HCT116 (cell line): ENCODE data around the gene SAMD13. TPM values are rescaled to one million over a fixed set of nuclear protein-coding genes. Genes with fewer than 3 reads are reported as not detected.

Experiments used
- ATAC-seq: fragments of 200-7000 bp; cut with Tn5 transposase; 2 replicates; pipeline ENCODE4 v1.9.1; 2020; ENCODE audit warnings: mild to moderate bottlenecking, moderate library complexity
- BruUV-seq: library from RNA; stranded (reverse); fragments of 400-500 nt; replicated peaks from 2 replicates; lab custom pipeline; 2021; lab: Mats Ljungman, UMichigan
- CTCF ChIA-PET: fragments of 300-600 bp; sonication (Branson Sonifier 250); formaldehyde crosslinking; loops from one replicate; lab custom pipeline; 2021; ENCODE audit warnings: antibody characterized with exemption; lab: Charles Lee
- POLR2A ChIA-PET: fragments of 300-600, 350-600 bp; sonication (Branson Sonifier 250); formaldehyde crosslinking; loops from one replicate; lab custom pipeline; 2021; ENCODE audit warnings: antibody characterized with exemption; lab: Charles Lee
- RAD21 ChIA-PET, 2 experiments: fragments of 300-600 bp; sonication (Branson Sonifier 250); formaldehyde crosslinking; loops; one replicate each; lab custom pipeline; 2023; ENCODE audit warnings: low total read pairs in 2 of 2; ENCODE audit not compliant: uncharacterized antibody in 2 of 2, unreplicated experiment in 2 of 2, low non-redundant PET in 1 of 2; lab: Charles Lee
- DNase-seq: peaks from one replicate; pipeline ENCODE4 v3.0.0-alpha.2; 2010; ENCODE audit warnings: low read depth, low spot score
- H2AFZ ChIP-seq: fragments of 200-600 bp; shearing (Covaris generic), sonication (generic); 2 replicates; pipeline ENCODE4 v1.6.1; 2017; ENCODE audit warnings: low read depth, mixed run types, mixed read lengths, antibody characterized with exemption, low read length; ENCODE audit not compliant: poor library complexity, severe bottlenecking
- H3K27ac ChIP-seq: 2 replicates; pipeline ENCODE4 v1.5.1; 2012; ENCODE audit warnings: low read depth, low read length
- H3K27me3 ChIP-seq: fragments of 200-600 bp; sonication (generic); 2 replicates; pipeline ENCODE4 v1.6.1; 2016; ENCODE audit warnings: mixed run types, low read length, mixed read lengths; ENCODE audit not compliant: insufficient read depth
- H3K36me3 ChIP-seq, 2 experiments: fragments of 200-500 bp in 1 of 2; fragments of 200-600 bp in 1 of 2; sonication (Bioruptor generic) in 1 of 2; sonication (generic) in 1 of 2; 2 replicates each; pipeline versions ENCODE4 v1.5.1 to v1.6.1; 2014 to 2016; ENCODE audit warnings: low read length in 2 of 2, inconsistent platforms in 1 of 2, mixed read lengths in 1 of 2, mixed run types in 1 of 2; ENCODE audit not compliant: insufficient read depth in 2 of 2, control insufficient read depth in 1 of 2
- H3K4me1 ChIP-seq, 2 experiments: fragments of 200-600 bp in 1 of 2; sonication (generic) in 1 of 2; 2 replicates each; pipeline versions ENCODE4 v1.5.1 to v1.6.1; 2012 to 2017; ENCODE audit warnings: low read length in 2 of 2, inconsistent platforms in 1 of 2, mild to moderate bottlenecking in 1 of 2, mixed read lengths in 1 of 2, mixed run types in 1 of 2, moderate library complexity in 1 of 2; ENCODE audit not compliant: insufficient read depth in 2 of 2, control insufficient read depth in 1 of 2
- H3K4me2 ChIP-seq: fragments of 200-600 bp; sonication (generic); 2 replicates; pipeline ENCODE4 v1.6.1; 2017; ENCODE audit warnings: mixed run types, low read length, mixed read lengths
- H3K4me3 ChIP-seq, 2 experiments: fragments of 200-600 bp in 1 of 2; sonication (generic) in 1 of 2; replicated peaks in 1 of 2; 2 replicates each; pipeline ENCODE4 v1.5.1; 2011 to 2016; ENCODE audit warnings: low read length in 2 of 2, control low read depth in 1 of 2, low read depth in 1 of 2, mild to moderate bottlenecking in 1 of 2, mixed read lengths in 1 of 2, mixed run types in 1 of 2
- H3K79me2 ChIP-seq: fragments of 200-600 bp; sonication (generic); 2 replicates; pipeline ENCODE4 v1.6.1; 2017; ENCODE audit warnings: mild to moderate bottlenecking, mixed run types, low read length, moderate library complexity, mixed read lengths; ENCODE audit not compliant: insufficient read depth
- H3K9ac ChIP-seq: fragments of 200-600 bp; sonication (generic); 2 replicates; pipeline ENCODE4 v1.6.1; 2016; ENCODE audit warnings: low read length, mixed read lengths
- H3K9me2 ChIP-seq: fragments of 200-600 bp; sonication (generic), shearing (Covaris generic); 2 replicates; pipeline ENCODE4 v1.6.1; 2017; ENCODE audit warnings: mixed run types, mild to moderate bottlenecking, moderate library complexity; ENCODE audit not compliant: insufficient read depth
- H3K9me3 ChIP-seq, 2 experiments: fragments of 200-500 bp in 1 of 2; fragments of 200-600 bp in 1 of 2; sonication (Bioruptor generic) in 1 of 2; sonication (generic) in 1 of 2; 2 replicates each; pipeline ENCODE4 v1.6.1; 2014 to 2017; ENCODE audit warnings: low read length in 2 of 2, mixed read lengths in 2 of 2, inconsistent platforms in 1 of 2, low read depth in 1 of 2, mild to moderate bottlenecking in 1 of 2, mixed run types in 1 of 2, moderate library complexity in 1 of 2; ENCODE audit not compliant: control insufficient read depth in 1 of 2, insufficient read depth in 1 of 2
- H4K20me1 ChIP-seq: fragments of 200-600 bp; sonication (generic), shearing (Covaris generic); 2 replicates; pipeline ENCODE4 v1.6.1; 2017; ENCODE audit warnings: mixed run types, mild to moderate bottlenecking, moderate library complexity; ENCODE audit not compliant: insufficient read depth
- CBX3 ChIP-seq: IDR thresholded peaks from 2 replicates; pipeline ENCODE4 v1.6.1; 2012; ENCODE audit warnings: low read depth
- CEBPB ChIP-seq: IDR thresholded peaks from 2 replicates; pipeline ENCODE4 v1.6.1; 2012; ENCODE audit warnings: low read depth
- EGR1 ChIP-seq: IDR thresholded peaks from 2 replicates; pipeline ENCODE4 v1.6.1; 2012; ENCODE audit warnings: low read depth
- ELF1 ChIP-seq: IDR thresholded peaks from 2 replicates; pipeline ENCODE4 v1.6.1; 2012; ENCODE audit warnings: low read depth, borderline replicate concordance
- EZH2 ChIP-seq: fragments of 200-600 bp; sonication (generic); IDR thresholded peaks from 2 replicates; pipeline ENCODE4 v1.6.1; 2017; ENCODE audit warnings: antibody characterized with exemption, mixed run types
- FOSL1 ChIP-seq: IDR thresholded peaks from 2 replicates; pipeline ENCODE4 v1.6.1; 2012; ENCODE audit warnings: low read depth
- JUND ChIP-seq: IDR thresholded peaks from 2 replicates; pipeline ENCODE4 v1.6.1; 2012
- SIN3A ChIP-seq: IDR thresholded peaks from 2 replicates; pipeline ENCODE4 v1.6.1; 2012; ENCODE audit warnings: low read depth
- SP1 ChIP-seq: IDR thresholded peaks from 2 replicates; pipeline ENCODE4 v1.6.1; 2012; ENCODE audit warnings: low read depth
- SRF ChIP-seq: IDR thresholded peaks from 2 replicates; pipeline ENCODE4 v1.6.1; 2012; ENCODE audit warnings: low read depth
- TCF7L2 ChIP-seq: IDR thresholded peaks from 2 replicates; pipeline ENCODE4 v1.7.0; 2011; ENCODE audit warnings: borderline replicate concordance, inconsistent platforms; ENCODE audit not compliant: insufficient read depth, insufficient read length; ENCODE audit errors: extremely low read depth
- YY1 ChIP-seq: IDR thresholded peaks from 2 replicates; pipeline ENCODE4 v1.6.1; 2011; ENCODE audit warnings: low read length, low read depth, moderate library complexity, mild to moderate bottlenecking; ENCODE audit not compliant: insufficient replicate concordance; ENCODE audit errors: extremely low read depth
- ZNF274 ChIP-seq: fragments of 200-500 bp; sonication (Bioruptor generic); IDR thresholded peaks from 2 replicates; pipeline ENCODE4 v1.6.1; 2014; ENCODE audit warnings: mild to moderate bottlenecking, low read depth, low read length, inconsistent platforms
- intact Hi-C: fragments of 100-400 bp; cut with micrococcal nuclease; formaldehyde crosslinking; loops from 2 replicates; pipeline ENCODE4 v1.10.0; 2022
- total RNA-seq: library from RNA; stranded (reverse); gene quantifications from one replicate; pipeline ENCODE4 v1.2.1, GENCODE V29; 2021; ENCODE audit not compliant: unreplicated experiment
- TF ChIP-seq, protein P1 (sequence below): IDR thresholded peaks from 2 replicates; pipeline ENCODE4 v1.6.1; 2012
- TF ChIP-seq, protein P2 (sequence below): IDR thresholded peaks from 2 replicates; pipeline ENCODE4 v1.6.1; 2011; ENCODE audit warnings: mild to moderate bottlenecking, low read length, moderate library complexity; ENCODE audit not compliant: insufficient replicate concordance; ENCODE audit errors: extremely low read depth
- TF ChIP-seq, protein P3 (sequence below), 3 experiments: fragments of 200-600 bp in 1 of 3; sonication (generic) in 1 of 3; IDR thresholded peaks in 2 of 3; conservative IDR thresholded peaks in 1 of 3; 2 replicates each; pipeline ENCODE4 v1.5.1; 2012 to 2017; ENCODE audit warnings: low read depth in 2 of 3, low read length in 2 of 3, antibody characterized with exemption in 1 of 3, borderline replicate concordance in 1 of 3, control low read depth in 1 of 3, mild to moderate bottlenecking in 1 of 3, mixed read lengths in 1 of 3, mixed run types in 1 of 3, moderate library complexity in 1 of 3; ENCODE audit not compliant: insufficient read depth in 1 of 3

SAMD13 gene
- total RNA-seq, 1 experiment from 2014 or later: 14.9 TPM

DNA sequence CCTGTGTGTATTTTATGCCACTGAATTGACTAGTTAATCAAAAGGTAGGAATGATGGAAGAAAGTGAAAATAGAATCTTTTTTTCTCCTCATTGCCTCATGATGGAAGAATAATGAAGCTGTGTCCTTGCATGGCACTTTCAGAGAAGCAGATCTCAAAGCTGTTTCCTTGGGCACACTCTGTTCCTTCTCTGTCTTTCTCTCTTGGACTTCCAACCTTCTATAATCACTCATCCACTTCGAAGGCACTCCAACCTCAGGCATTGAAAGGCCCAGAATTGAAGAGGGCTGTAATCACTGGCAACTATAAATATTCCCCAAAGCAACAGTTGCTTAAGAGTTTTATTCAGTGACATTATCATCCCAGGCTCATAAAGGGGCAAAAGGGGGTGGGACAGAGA lies 65.7 kb downstream of the SAMD13 start:
- Histone ChIP-seq H3K9me2 (no peaks in the 10 kb centered on the region), H3K9ac (no peak overlapping the region), H3K4me1 (peaks cover 32 to 51% of the 10 kb centered on the region in 2 experiments), H3K36me3 (0 out of 4 replicates have a peak, but pooled peaks cover 0 to 4% of the 10 kb centered on the region in 2 experiments), H3K27me3 (no peaks in the 10 kb centered on the region), H3K4me2 (no peak overlapping the region; the same call in 1 of the 2 replicates), H4K20me1 (no peaks in the 10 kb centered on the region), H3K9me3 (no peaks in the 10 kb centered on the region), H2AFZ (no peak overlapping the region), H3K79me2 (no peaks in the 10 kb centered on the region), H3K27ac (peak overlapping the region; percentile 99), H3K4me3 (no peak overlapping the region)
- no peak for ATAC-seq
- ChIA-PET RAD21 (no interaction called here), CTCF (no interaction called here), POLR2A (interaction anchor here (2.2 kb wide), 1 partner anchor 9 kb away, joined by 7 read pairs; no protein-coding TSS in a partner anchor)
- BruUV-seq: no TSS peak
- TF ChIP-seq, protein P1, sequence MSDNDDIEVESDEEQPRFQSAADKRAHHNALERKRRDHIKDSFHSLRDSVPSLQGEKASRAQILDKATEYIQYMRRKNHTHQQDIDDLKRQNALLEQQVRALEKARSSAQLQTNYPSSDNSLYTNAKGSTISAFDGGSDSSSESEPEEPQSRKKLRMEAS: no peak
- no peak for TF ChIP-seq SRF
- no peak for TF ChIP-seq EGR1
- no peak for TF ChIP-seq YY1
- TF ChIP-seq ZNF274: no peak
- no peak for TF ChIP-seq CBX3
- TF ChIP-seq CEBPB: no peak
- TF ChIP-seq, protein P2, sequence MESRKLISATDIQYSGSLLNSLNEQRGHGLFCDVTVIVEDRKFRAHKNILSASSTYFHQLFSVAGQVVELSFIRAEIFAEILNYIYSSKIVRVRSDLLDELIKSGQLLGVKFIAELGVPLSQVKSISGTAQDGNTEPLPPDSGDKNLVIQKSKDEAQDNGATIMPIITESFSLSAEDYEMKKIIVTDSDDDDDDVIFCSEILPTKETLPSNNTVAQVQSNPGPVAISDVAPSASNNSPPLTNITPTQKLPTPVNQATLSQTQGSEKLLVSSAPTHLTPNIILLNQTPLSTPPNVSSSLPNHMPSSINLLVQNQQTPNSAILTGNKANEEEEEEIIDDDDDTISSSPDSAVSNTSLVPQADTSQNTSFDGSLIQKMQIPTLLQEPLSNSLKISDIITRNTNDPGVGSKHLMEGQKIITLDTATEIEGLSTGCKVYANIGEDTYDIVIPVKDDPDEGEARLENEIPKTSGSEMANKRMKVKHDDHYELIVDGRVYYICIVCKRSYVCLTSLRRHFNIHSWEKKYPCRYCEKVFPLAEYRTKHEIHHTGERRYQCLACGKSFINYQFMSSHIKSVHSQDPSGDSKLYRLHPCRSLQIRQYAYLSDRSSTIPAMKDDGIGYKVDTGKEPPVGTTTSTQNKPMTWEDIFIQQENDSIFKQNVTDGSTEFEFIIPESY: no peak
- TF ChIP-seq, protein P3, sequence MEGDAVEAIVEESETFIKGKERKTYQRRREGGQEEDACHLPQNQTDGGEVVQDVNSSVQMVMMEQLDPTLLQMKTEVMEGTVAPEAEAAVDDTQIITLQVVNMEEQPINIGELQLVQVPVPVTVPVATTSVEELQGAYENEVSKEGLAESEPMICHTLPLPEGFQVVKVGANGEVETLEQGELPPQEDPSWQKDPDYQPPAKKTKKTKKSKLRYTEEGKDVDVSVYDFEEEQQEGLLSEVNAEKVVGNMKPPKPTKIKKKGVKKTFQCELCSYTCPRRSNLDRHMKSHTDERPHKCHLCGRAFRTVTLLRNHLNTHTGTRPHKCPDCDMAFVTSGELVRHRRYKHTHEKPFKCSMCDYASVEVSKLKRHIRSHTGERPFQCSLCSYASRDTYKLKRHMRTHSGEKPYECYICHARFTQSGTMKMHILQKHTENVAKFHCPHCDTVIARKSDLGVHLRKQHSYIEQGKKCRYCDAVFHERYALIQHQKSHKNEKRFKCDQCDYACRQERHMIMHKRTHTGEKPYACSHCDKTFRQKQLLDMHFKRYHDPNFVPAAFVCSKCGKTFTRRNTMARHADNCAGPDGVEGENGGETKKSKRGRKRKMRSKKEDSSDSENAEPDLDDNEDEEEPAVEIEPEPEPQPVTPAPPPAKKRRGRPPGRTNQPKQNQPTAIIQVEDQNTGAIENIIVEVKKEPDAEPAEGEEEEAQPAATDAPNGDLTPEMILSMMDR (IDR thresholded peaks at IDR 0.05 in 2 of 3, conservative IDR thresholded peaks at IDR 0.05 in 1 of 3; ENCODE audit: borderline replicate concordance in 1 of 3, insufficient read depth in 1 of 3, low read depth in 2 of 3, low read length in 2 of 3): no peak
- no peak for TF ChIP-seq TCF7L2
- TF ChIP-seq ELF1: no peak
- TF ChIP-seq EZH2: no peak
- TF ChIP-seq FOSL1: no peak
- TF ChIP-seq SIN3A: no peak
- no peak for TF ChIP-seq JUND
- TF ChIP-seq SP1: no peak
- DNase-seq: no peak
- intact Hi-C loops: loop anchor here (5.0 kb wide), 1 partner anchor 120 kb away; no protein-coding TSS in a partner anchor
